NT2/D1 (cell line): ENCODE data around the gene POLR3A.

Source experiments
- DNase-seq: peaks from one replicate; pipeline ENCODE4 v3.0.0-alpha.2; 2011; ENCODE audit warnings: low read depth, low spot score
- H3K27me3 ChIP-seq: 2 replicates; pipeline ENCODE4 v1.6.0; 2011; ENCODE audit warnings: mild to moderate bottlenecking; ENCODE audit not compliant: insufficient read length, insufficient read depth
- H3K36me3 ChIP-seq: 2 replicates; pipeline ENCODE4 v1.6.1; 2011; ENCODE audit warnings: mild to moderate bottlenecking, low read length, mixed read lengths; ENCODE audit not compliant: insufficient read depth, insufficient read length
- H3K4me1 ChIP-seq: 2 replicates; pipeline ENCODE4 v1.5.1; 2011; ENCODE audit not compliant: insufficient read depth, insufficient read length
- H3K4me3 ChIP-seq: 2 replicates; pipeline ENCODE4 v1.5.1; 2011; ENCODE audit warnings: low read depth; ENCODE audit not compliant: insufficient read length
- H3K9ac ChIP-seq: 2 replicates; pipeline ENCODE4 v1.6.0; 2011; ENCODE audit warnings: low read depth; ENCODE audit not compliant: insufficient read length
- H3K9me3 ChIP-seq: 2 replicates; pipeline ENCODE4 v1.5.1; 2011; ENCODE audit warnings: mild to moderate bottlenecking, low read length; ENCODE audit not compliant: insufficient read depth
- SUZ12 ChIP-seq: IDR thresholded peaks from 2 replicates; pipeline ENCODE4 v1.6.1; 2011; ENCODE audit not compliant: insufficient read length, insufficient read depth; ENCODE audit errors: extremely low read depth
- YY1 ChIP-seq: IDR thresholded peaks from 2 replicates; pipeline ENCODE4 v1.6.1; 2011; ENCODE audit not compliant: insufficient read length, insufficient read depth
- ZNF274 ChIP-seq: IDR thresholded peaks from 2 replicates; pipeline ENCODE4 v1.6.1; 2011; ENCODE audit warnings: mild to moderate bottlenecking, low read depth, low read length

Gene POLR3A

GRCh38 chr10:77926566-77927401 is 102.5 kb downstream of the POLR3A start, which contains the start of gene DLG5:
Gene DLG5, minus strand, starts transcription at chr10:77926755. Its CDS starts 235 bp downstream, at chr10:77926520.
- TF ChIP-seq ZNF274 (no peak), SUZ12 (no peak), YY1 (no peak)
- peaks cover 15% of the 10 kb centered on the region for H3K36me3 ChIP-seq
- no peak for DNase-seq
- H3K4me1 ChIP-seq, result peaks cover 2% of the 10 kb centered on the region
- H3K9ac ChIP-seq, result peak within 1 kb of the TSS; percentile 89
- peak within 1 kb of the TSS; percentile 75 for H3K4me3 ChIP-seq
- H3K27me3 ChIP-seq, result no peaks in the 10 kb centered on the region
- H3K9me3 ChIP-seq, result no peaks in the 10 kb centered on the region

- TF ChIP-seq ZNF274 (no peak), YY1 (no peak), SUZ12 (no peak)
- DNase-seq, result no peak
- Histone ChIP-seq H3K4me3 (peak overlapping the region; percentile 75), H3K9ac (peak overlapping the region; percentile 89), H3K9me3 (no peaks in the 10 kb centered on the region), H3K36me3 (peaks cover 23% of the 10 kb centered on the region), H3K27me3 (no peaks in the 10 kb centered on the region), H3K4me1 (peaks cover 2% of the 10 kb centered on the region)
Observed at GRCh38 chr10:77925795-77926565, 103.3 kb downstream of the POLR3A start.

GRCh38 chr10:77925410-77925794 is 103.9 kb downstream of the POLR3A start:
- peak overlapping the region; percentile 89 for H3K9ac ChIP-seq

GRCh38 chr10:77922566-77923179 is 106.6 kb downstream of the POLR3A start:
- no peak for DNase-seq
- H3K4me1 ChIP-seq, result peaks cover 2% of the 10 kb centered on the region
- H3K9me3 ChIP-seq, result no peaks in the 10 kb centered on the region

More at GRCh38 chr10:77925410-77925794, 103.9 kb downstream of the POLR3A start:
- Histone ChIP-seq H3K36me3 (peaks cover 23% of the 10 kb centered on the region), H3K9me3 (no peaks in the 10 kb centered on the region), H3K4me3 (peak overlapping the region; percentile 75), H3K27me3 (no peaks in the 10 kb centered on the region), H3K4me1 (peaks cover 2% of the 10 kb centered on the region)
- TF ChIP-seq SUZ12 (no peak), YY1 (no peak), ZNF274 (no peak)
- no peak for DNase-seq

GRCh38 chr10:77922055-77922454 is 107.3 kb downstream of the POLR3A start:
- H3K36me3 ChIP-seq, result peaks cover 25% of the 10 kb centered on the region
- no peak for DNase-seq

More at GRCh38 chr10:77922566-77923179, 106.6 kb downstream of the POLR3A start:
- H3K36me3 ChIP-seq, result peaks cover 25% of the 10 kb centered on the region
- no peak for TF ChIP-seq ZNF274
- TF ChIP-seq YY1, result no peak
- no peak for TF ChIP-seq SUZ12
- no peak overlapping the region for H3K9ac ChIP-seq
- no peaks in the 10 kb centered on the region for H3K27me3 ChIP-seq
- H3K4me3 ChIP-seq, result no peak overlapping the region

GRCh38 chr10:77921395-77921794 is 107.9 kb downstream of the POLR3A start:
- H3K4me1 ChIP-seq, result peaks cover 2% of the 10 kb centered on the region
- no peak overlapping the region for H3K4me3 ChIP-seq
- TF ChIP-seq ZNF274 (no peak), YY1 (no peak), SUZ12 (no peak)
- no peak overlapping the region for H3K9ac ChIP-seq
- peaks cover 25% of the 10 kb centered on the region for H3K36me3 ChIP-seq
- no peak for DNase-seq
- H3K27me3 ChIP-seq, result no peaks in the 10 kb centered on the region
- no peaks in the 10 kb centered on the region for H3K9me3 ChIP-seq

More at GRCh38 chr10:77922055-77922454, 107.3 kb downstream of the POLR3A start:
- TF ChIP-seq ZNF274 (no peak), SUZ12 (no peak), YY1 (no peak)
- Histone ChIP-seq H3K4me1 (peaks cover 2% of the 10 kb centered on the region), H3K4me3 (no peak overlapping the region), H3K27me3 (no peaks in the 10 kb centered on the region), H3K9me3 (no peaks in the 10 kb centered on the region), H3K9ac (no peak overlapping the region)

GRCh38 chr10:77920495-77920894 is 108.8 kb downstream of the POLR3A start:
- H3K4me3 ChIP-seq, result no peak overlapping the region
- H3K9me3 ChIP-seq, result no peaks in the 10 kb centered on the region
- DNase-seq, result no peak
- peaks cover 2% of the 10 kb centered on the region for H3K4me1 ChIP-seq
- no peaks in the 10 kb centered on the region for H3K27me3 ChIP-seq
- no peak overlapping the region for H3K9ac ChIP-seq
- H3K36me3 ChIP-seq, result peaks cover 25% of the 10 kb centered on the region
- TF ChIP-seq ZNF274 (no peak), SUZ12 (no peak), YY1 (no peak)
